HCT116 (cell line): Measurements from ENCODE around the gene ZBTB20.

Experiments
- EZH2 ChIP-seq: fragments of 200-600 bp; sonication (generic); IDR thresholded peaks from 2 replicates; pipeline ENCODE4 v1.6.1; 2017; ENCODE audit warnings: antibody characterized with exemption, mixed run types
- POLR2A ChIP-seq: IDR thresholded peaks from 2 replicates; pipeline ENCODE4 v1.7.0; 2011; ENCODE audit warnings: borderline replicate concordance; ENCODE audit not compliant: insufficient read depth, insufficient read length; ENCODE audit errors: extremely low read depth
- TCF7L2 ChIP-seq: IDR thresholded peaks from 2 replicates; pipeline ENCODE4 v1.7.0; 2011; ENCODE audit warnings: borderline replicate concordance, inconsistent platforms; ENCODE audit not compliant: insufficient read depth, insufficient read length; ENCODE audit errors: extremely low read depth
- TF ChIP-seq, protein P1 (sequence below), 3 experiments: fragments of 200-600 bp in 1 of 3; sonication (generic) in 1 of 3; IDR thresholded peaks in 2 of 3; conservative IDR thresholded peaks in 1 of 3; 2 replicates each; pipeline ENCODE4 v1.5.1; 2012 to 2017; ENCODE audit warnings: low read depth in 2 of 3, low read length in 2 of 3, antibody characterized with exemption in 1 of 3, borderline replicate concordance in 1 of 3, control low read depth in 1 of 3, mild to moderate bottlenecking in 1 of 3, mixed read lengths in 1 of 3, mixed run types in 1 of 3, moderate library complexity in 1 of 3; ENCODE audit not compliant: insufficient read depth in 1 of 3
- TF ChIP-seq, protein P2 (sequence below): IDR thresholded peaks from 2 replicates; pipeline ENCODE4 v1.6.1; 2012
- TF ChIP-seq, protein P3 (sequence below): IDR thresholded peaks from 2 replicates; pipeline ENCODE4 v1.6.1; 2011; ENCODE audit warnings: mild to moderate bottlenecking, low read length, moderate library complexity; ENCODE audit not compliant: insufficient replicate concordance; ENCODE audit errors: extremely low read depth

DNA sequence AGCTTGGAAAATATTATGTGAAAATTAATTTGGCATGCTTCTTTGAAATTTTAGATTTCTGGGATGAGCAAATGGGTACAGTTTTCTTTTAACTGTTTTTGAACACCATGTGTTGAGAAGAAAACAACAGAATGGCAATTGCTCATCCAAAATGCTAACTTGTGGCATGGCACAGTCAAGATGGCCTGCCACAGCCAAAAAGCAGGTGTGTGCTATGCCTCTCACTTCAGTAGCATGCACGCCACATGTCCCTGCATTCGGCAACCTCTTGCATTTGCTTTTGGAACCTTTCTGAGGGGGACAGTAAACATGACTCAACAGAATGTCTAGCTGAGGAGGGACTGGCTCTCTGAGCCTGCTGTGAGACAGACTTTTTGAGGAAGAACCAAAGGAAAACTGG is 714.8 kb downstream of the ZBTB20 start:
- TF ChIP-seq, protein P1, sequence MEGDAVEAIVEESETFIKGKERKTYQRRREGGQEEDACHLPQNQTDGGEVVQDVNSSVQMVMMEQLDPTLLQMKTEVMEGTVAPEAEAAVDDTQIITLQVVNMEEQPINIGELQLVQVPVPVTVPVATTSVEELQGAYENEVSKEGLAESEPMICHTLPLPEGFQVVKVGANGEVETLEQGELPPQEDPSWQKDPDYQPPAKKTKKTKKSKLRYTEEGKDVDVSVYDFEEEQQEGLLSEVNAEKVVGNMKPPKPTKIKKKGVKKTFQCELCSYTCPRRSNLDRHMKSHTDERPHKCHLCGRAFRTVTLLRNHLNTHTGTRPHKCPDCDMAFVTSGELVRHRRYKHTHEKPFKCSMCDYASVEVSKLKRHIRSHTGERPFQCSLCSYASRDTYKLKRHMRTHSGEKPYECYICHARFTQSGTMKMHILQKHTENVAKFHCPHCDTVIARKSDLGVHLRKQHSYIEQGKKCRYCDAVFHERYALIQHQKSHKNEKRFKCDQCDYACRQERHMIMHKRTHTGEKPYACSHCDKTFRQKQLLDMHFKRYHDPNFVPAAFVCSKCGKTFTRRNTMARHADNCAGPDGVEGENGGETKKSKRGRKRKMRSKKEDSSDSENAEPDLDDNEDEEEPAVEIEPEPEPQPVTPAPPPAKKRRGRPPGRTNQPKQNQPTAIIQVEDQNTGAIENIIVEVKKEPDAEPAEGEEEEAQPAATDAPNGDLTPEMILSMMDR (IDR thresholded peaks at IDR 0.05 in 2 of 3, conservative IDR thresholded peaks at IDR 0.05 in 1 of 3; ENCODE audit: borderline replicate concordance in 1 of 3, insufficient read depth in 1 of 3, low read depth in 2 of 3, low read length in 2 of 3): no peak
- TF ChIP-seq, protein P2, sequence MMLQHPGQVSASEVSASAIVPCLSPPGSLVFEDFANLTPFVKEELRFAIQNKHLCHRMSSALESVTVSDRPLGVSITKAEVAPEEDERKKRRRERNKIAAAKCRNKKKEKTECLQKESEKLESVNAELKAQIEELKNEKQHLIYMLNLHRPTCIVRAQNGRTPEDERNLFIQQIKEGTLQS: no peak
- TF ChIP-seq POLR2A: no peak
- no peak for TF ChIP-seq EZH2
- no peak for TF ChIP-seq TCF7L2
- TF ChIP-seq, protein P3, sequence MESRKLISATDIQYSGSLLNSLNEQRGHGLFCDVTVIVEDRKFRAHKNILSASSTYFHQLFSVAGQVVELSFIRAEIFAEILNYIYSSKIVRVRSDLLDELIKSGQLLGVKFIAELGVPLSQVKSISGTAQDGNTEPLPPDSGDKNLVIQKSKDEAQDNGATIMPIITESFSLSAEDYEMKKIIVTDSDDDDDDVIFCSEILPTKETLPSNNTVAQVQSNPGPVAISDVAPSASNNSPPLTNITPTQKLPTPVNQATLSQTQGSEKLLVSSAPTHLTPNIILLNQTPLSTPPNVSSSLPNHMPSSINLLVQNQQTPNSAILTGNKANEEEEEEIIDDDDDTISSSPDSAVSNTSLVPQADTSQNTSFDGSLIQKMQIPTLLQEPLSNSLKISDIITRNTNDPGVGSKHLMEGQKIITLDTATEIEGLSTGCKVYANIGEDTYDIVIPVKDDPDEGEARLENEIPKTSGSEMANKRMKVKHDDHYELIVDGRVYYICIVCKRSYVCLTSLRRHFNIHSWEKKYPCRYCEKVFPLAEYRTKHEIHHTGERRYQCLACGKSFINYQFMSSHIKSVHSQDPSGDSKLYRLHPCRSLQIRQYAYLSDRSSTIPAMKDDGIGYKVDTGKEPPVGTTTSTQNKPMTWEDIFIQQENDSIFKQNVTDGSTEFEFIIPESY: no peak
